HCT116 (cell line): ENCODE data around the gene CCDC197. TPM values are rescaled to one million over a fixed set of nuclear protein-coding genes. Genes with fewer than 3 reads are reported as not detected.

Source experiments
- ATAC-seq: fragments of 200-7000 bp; cut with Tn5 transposase; 2 replicates; pipeline ENCODE4 v1.9.1; 2020; ENCODE audit warnings: mild to moderate bottlenecking, moderate library complexity
- BruUV-seq: library from RNA; stranded (reverse); fragments of 400-500 nt; replicated peaks from 2 replicates; lab custom pipeline; 2021; lab: Mats Ljungman, UMichigan
- CTCF ChIA-PET: fragments of 300-600 bp; sonication (Branson Sonifier 250); formaldehyde crosslinking; loops from one replicate; lab custom pipeline; 2021; ENCODE audit warnings: antibody characterized with exemption; lab: Charles Lee
- POLR2A ChIA-PET: fragments of 300-600, 350-600 bp; sonication (Branson Sonifier 250); formaldehyde crosslinking; loops from one replicate; lab custom pipeline; 2021; ENCODE audit warnings: antibody characterized with exemption; lab: Charles Lee
- RAD21 ChIA-PET, 2 experiments: fragments of 300-600 bp; sonication (Branson Sonifier 250); formaldehyde crosslinking; loops; one replicate each; lab custom pipeline; 2023; ENCODE audit warnings: low total read pairs in 2 of 2; ENCODE audit not compliant: uncharacterized antibody in 2 of 2, unreplicated experiment in 2 of 2, low non-redundant PET in 1 of 2; lab: Charles Lee
- DNase-seq: peaks from one replicate; pipeline ENCODE4 v3.0.0-alpha.2; 2010; ENCODE audit warnings: low read depth, low spot score
- H2AFZ ChIP-seq: fragments of 200-600 bp; shearing (Covaris generic), sonication (generic); 2 replicates; pipeline ENCODE4 v1.6.1; 2017; ENCODE audit warnings: low read depth, mixed run types, mixed read lengths, antibody characterized with exemption, low read length; ENCODE audit not compliant: poor library complexity, severe bottlenecking
- H3K27ac ChIP-seq: 2 replicates; pipeline ENCODE4 v1.5.1; 2012; ENCODE audit warnings: low read depth, low read length
- H3K27me3 ChIP-seq: fragments of 200-600 bp; sonication (generic); 2 replicates; pipeline ENCODE4 v1.6.1; 2016; ENCODE audit warnings: mixed run types, low read length, mixed read lengths; ENCODE audit not compliant: insufficient read depth
- H3K36me3 ChIP-seq, 2 experiments: fragments of 200-500 bp in 1 of 2; fragments of 200-600 bp in 1 of 2; sonication (Bioruptor generic) in 1 of 2; sonication (generic) in 1 of 2; 2 replicates each; pipeline versions ENCODE4 v1.5.1 to v1.6.1; 2014 to 2016; ENCODE audit warnings: low read length in 2 of 2, inconsistent platforms in 1 of 2, mixed read lengths in 1 of 2, mixed run types in 1 of 2; ENCODE audit not compliant: insufficient read depth in 2 of 2, control insufficient read depth in 1 of 2
- H3K4me1 ChIP-seq, 2 experiments: fragments of 200-600 bp in 1 of 2; sonication (generic) in 1 of 2; 2 replicates each; pipeline versions ENCODE4 v1.5.1 to v1.6.1; 2012 to 2017; ENCODE audit warnings: low read length in 2 of 2, inconsistent platforms in 1 of 2, mild to moderate bottlenecking in 1 of 2, mixed read lengths in 1 of 2, mixed run types in 1 of 2, moderate library complexity in 1 of 2; ENCODE audit not compliant: insufficient read depth in 2 of 2, control insufficient read depth in 1 of 2
- H3K4me2 ChIP-seq: fragments of 200-600 bp; sonication (generic); 2 replicates; pipeline ENCODE4 v1.6.1; 2017; ENCODE audit warnings: mixed run types, low read length, mixed read lengths
- H3K4me3 ChIP-seq, 2 experiments: fragments of 200-600 bp in 1 of 2; sonication (generic) in 1 of 2; replicated peaks in 1 of 2; 2 replicates each; pipeline ENCODE4 v1.5.1; 2011 to 2016; ENCODE audit warnings: low read length in 2 of 2, control low read depth in 1 of 2, low read depth in 1 of 2, mild to moderate bottlenecking in 1 of 2, mixed read lengths in 1 of 2, mixed run types in 1 of 2
- H3K79me2 ChIP-seq: fragments of 200-600 bp; sonication (generic); 2 replicates; pipeline ENCODE4 v1.6.1; 2017; ENCODE audit warnings: mild to moderate bottlenecking, mixed run types, low read length, moderate library complexity, mixed read lengths; ENCODE audit not compliant: insufficient read depth
- H3K9ac ChIP-seq: fragments of 200-600 bp; sonication (generic); 2 replicates; pipeline ENCODE4 v1.6.1; 2016; ENCODE audit warnings: low read length, mixed read lengths
- H3K9me2 ChIP-seq: fragments of 200-600 bp; sonication (generic), shearing (Covaris generic); 2 replicates; pipeline ENCODE4 v1.6.1; 2017; ENCODE audit warnings: mixed run types, mild to moderate bottlenecking, moderate library complexity; ENCODE audit not compliant: insufficient read depth
- H3K9me3 ChIP-seq, 2 experiments: fragments of 200-500 bp in 1 of 2; fragments of 200-600 bp in 1 of 2; sonication (Bioruptor generic) in 1 of 2; sonication (generic) in 1 of 2; 2 replicates each; pipeline ENCODE4 v1.6.1; 2014 to 2017; ENCODE audit warnings: low read length in 2 of 2, mixed read lengths in 2 of 2, inconsistent platforms in 1 of 2, low read depth in 1 of 2, mild to moderate bottlenecking in 1 of 2, mixed run types in 1 of 2, moderate library complexity in 1 of 2; ENCODE audit not compliant: control insufficient read depth in 1 of 2, insufficient read depth in 1 of 2
- H4K20me1 ChIP-seq: fragments of 200-600 bp; sonication (generic), shearing (Covaris generic); 2 replicates; pipeline ENCODE4 v1.6.1; 2017; ENCODE audit warnings: mixed run types, mild to moderate bottlenecking, moderate library complexity; ENCODE audit not compliant: insufficient read depth
- ATF3 ChIP-seq: IDR thresholded peaks from 2 replicates; pipeline ENCODE4 v1.6.1; 2012
- CTCF ChIP-seq, 3 experiments: fragments of 200-600 bp in 1 of 3; sonication (generic) in 1 of 3; IDR thresholded peaks in 2 of 3; conservative IDR thresholded peaks in 1 of 3; 2 replicates each; pipeline ENCODE4 v1.5.1; 2012 to 2017; ENCODE audit warnings: low read depth in 2 of 3, low read length in 2 of 3, antibody characterized with exemption in 1 of 3, borderline replicate concordance in 1 of 3, control low read depth in 1 of 3, mild to moderate bottlenecking in 1 of 3, mixed read lengths in 1 of 3, mixed run types in 1 of 3, moderate library complexity in 1 of 3; ENCODE audit not compliant: insufficient read depth in 1 of 3
- EGR1 ChIP-seq: IDR thresholded peaks from 2 replicates; pipeline ENCODE4 v1.6.1; 2012; ENCODE audit warnings: low read depth
- EZH2 ChIP-seq: fragments of 200-600 bp; sonication (generic); IDR thresholded peaks from 2 replicates; pipeline ENCODE4 v1.6.1; 2017; ENCODE audit warnings: antibody characterized with exemption, mixed run types
- EZH2phosphoT487 ChIP-seq: fragments of 200-600 bp; IDR thresholded peaks from 2 replicates; pipeline ENCODE4 v1.6.1; 2018; ENCODE audit warnings: antibody characterized with exemption, borderline replicate concordance
- JUND ChIP-seq: IDR thresholded peaks from 2 replicates; pipeline ENCODE4 v1.6.1; 2012
- POLR2AphosphoS5 ChIP-seq: IDR thresholded peaks from 2 replicates; pipeline ENCODE4 v1.6.1; 2011; ENCODE audit warnings: mild to moderate bottlenecking, low read depth, low read length, moderate library complexity
- RAD21 ChIP-seq: IDR thresholded peaks from 2 replicates; pipeline ENCODE4 v1.6.1; 2012; ENCODE audit warnings: low read depth, mild to moderate bottlenecking
- SIN3A ChIP-seq: IDR thresholded peaks from 2 replicates; pipeline ENCODE4 v1.6.1; 2012; ENCODE audit warnings: low read depth
- SP1 ChIP-seq: IDR thresholded peaks from 2 replicates; pipeline ENCODE4 v1.6.1; 2012; ENCODE audit warnings: low read depth
- SRF ChIP-seq: IDR thresholded peaks from 2 replicates; pipeline ENCODE4 v1.6.1; 2012; ENCODE audit warnings: low read depth
- YY1 ChIP-seq: IDR thresholded peaks from 2 replicates; pipeline ENCODE4 v1.6.1; 2011; ENCODE audit warnings: low read length, low read depth, moderate library complexity, mild to moderate bottlenecking; ENCODE audit not compliant: insufficient replicate concordance; ENCODE audit errors: extremely low read depth
- ZNF274 ChIP-seq: fragments of 200-500 bp; sonication (Bioruptor generic); IDR thresholded peaks from 2 replicates; pipeline ENCODE4 v1.6.1; 2014; ENCODE audit warnings: mild to moderate bottlenecking, low read depth, low read length, inconsistent platforms
- intact Hi-C: fragments of 100-400 bp; cut with micrococcal nuclease; formaldehyde crosslinking; loops from 2 replicates; pipeline ENCODE4 v1.10.0; 2022
- total RNA-seq: library from RNA; stranded (reverse); gene quantifications from one replicate; pipeline ENCODE4 v1.2.1, GENCODE V29; 2021; ENCODE audit not compliant: unreplicated experiment

The CCDC197 gene
- total RNA-seq, 1 experiment from 2014 or later, result not detected

- Histone ChIP-seq H3K9me2 (no peaks in the 10 kb centered on the region), H3K79me2 (no peaks in the 10 kb centered on the region; the same call in 1 of the 2 replicates), H3K4me2 (peak within 1 kb of the TSS; percentile 93), H3K9me3 (no peaks in the 10 kb centered on the region), H3K36me3 (no peaks in the 10 kb centered on the region), H4K20me1 (no peaks in the 10 kb centered on the region), H3K9ac (peak within 1 kb of the TSS; percentile 75), H3K27me3 (no peaks in the 10 kb centered on the region), H3K4me1 (peaks cover 29 to 53% of the 10 kb centered on the region in 2 experiments), H3K27ac (peak within 1 kb of the TSS; percentile 6; the same call in 1 of the 2 replicates), H3K4me3 (peak within 1 kb of the TSS; percentile 49 to 66), H2AFZ (peak within 1 kb of the TSS; percentile 89)
- TF ChIP-seq EZH2phosphoT487 (no peak), JUND (no peak), ATF3 (no peak), SRF (no peak), EGR1 (no peak), YY1 (no peak), RAD21 (no peak), CTCF (IDR thresholded peaks at IDR 0.05 in 2 of 3, conservative IDR thresholded peaks at IDR 0.05 in 1 of 3; ENCODE audit: borderline replicate concordance in 1 of 3, insufficient read depth in 1 of 3, low read depth in 2 of 3, low read length in 2 of 3) (no peak), POLR2AphosphoS5 (no peak), ZNF274 (no peak), SP1 (no peak), EZH2 (no peak), SIN3A (no peak)
- DNase-seq (peak; percentile 97), ATAC-seq (peak; percentile 83)
- RAD21 ChIA-PET, result interaction anchor here in 1 of 2 experiments (0.7 kb wide), 1 partner anchor 10 kb away, joined by 3 read pairs; no protein-coding TSS in a partner anchor
- CTCF ChIA-PET, result interaction anchor here (1.0 to 1.5 kb wide), 6 partner anchors 10 to 110 kb away, joined by 3 to 11 read pairs (median 5); no protein-coding TSS in a partner anchor
- BruUV-seq, result no TSS peak
- intact Hi-C loops, result no loop called here
- POLR2A ChIA-PET, result interaction anchor here (0.6 kb wide), 1 partner anchor 9 kb away, joined by 3 read pairs; no protein-coding TSS in a partner anchor
Observed at GRCh38 chr14:94026173-94026888, 29.2 kb downstream of the CCDC197 start, which contains the start of gene OTUB2. OTUB2 (plus strand) TSS chr14:94026340; CDS start chr14:94026538, 198 bp downstream.
